Measurements from ENCODE around the gene EFNA1. TPM values are rescaled to one million over a fixed set of nuclear protein-coding genes. Genes with fewer than 3 reads are reported as not detected.

EFNA1 gene
- total and polyA plus RNA-seq, 2 of the 4 experiments (the other 2 are of a cell fraction), result 0.90 to 1.6 TPM

DNA sequence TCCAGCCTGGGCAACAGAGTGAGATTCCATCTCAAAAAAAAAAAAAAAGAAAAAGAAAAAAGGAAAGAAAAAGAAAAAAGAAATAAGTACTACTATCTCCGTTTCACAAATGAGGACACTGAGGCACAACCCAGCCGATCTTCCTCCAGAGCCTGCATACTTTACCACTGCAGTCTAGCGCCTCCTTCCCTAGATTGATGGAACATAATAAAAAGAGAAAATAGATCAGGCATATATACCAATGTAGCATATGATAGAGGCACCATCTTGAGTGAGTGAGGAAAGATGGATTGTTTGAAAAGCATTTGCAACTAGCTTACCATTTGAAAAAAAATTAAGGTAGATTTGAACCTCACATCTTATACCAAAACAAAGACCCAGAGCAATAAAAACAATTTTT lies 17.8 kb downstream of the EFNA1 start:
- Histone ChIP-seq H3K4me3 (ENCODE audit: insufficient read depth, low read depth, low read length) (no peak overlapping the region), H2AFZ (replicated peaks; ENCODE audit: low read length, poor library complexity) (no peak overlapping the region), H3K4me2 (ENCODE audit: low read depth, low read length) (no peak overlapping the region), H3K27ac (ENCODE audit: insufficient read depth, low read length) (no peak overlapping the region), H2BK120ac (ENCODE audit: low read depth, low read length) (no peak overlapping the region), H3K79me1 (ENCODE audit: low read depth in 1 of 2, low read length in 2 of 2) (no peaks in the 10 kb centered on the region), H2BK15ac (ENCODE audit: low read depth, low read length) (no peak overlapping the region), H3K4me1 (ENCODE audit: control insufficient read depth, insufficient read depth, low read length) (no peaks in the 10 kb centered on the region), H3K27me3 (ENCODE audit: control insufficient read depth, insufficient read depth, low read length) (peaks cover 16% of the 10 kb centered on the region), H2AK5ac (ENCODE audit: low read depth, low read length) (no peak overlapping the region), H2BK5ac (ENCODE audit: low read depth, low read length, poor library complexity, severe bottlenecking) (no peak overlapping the region), H3K18ac (ENCODE audit: low read depth, low read length) (no peak overlapping the region), H3K4ac (ENCODE audit: low read depth, low read length) (no peak overlapping the region), H3K9me1 (ENCODE audit: insufficient read depth, low read length) (no peaks in the 10 kb centered on the region), H3K56ac (ENCODE audit: extremely low read depth, insufficient read depth, low read length) (no peak overlapping the region), H3K9me3 (ENCODE audit: control insufficient read depth, insufficient read depth, low read length) (no peaks in the 10 kb centered on the region), H3K9ac (ENCODE audit: low read depth, low read length) (no peak overlapping the region), H4K91ac (ENCODE audit: insufficient read depth, low read depth, low read length) (no peak overlapping the region), H4K20me1 (ENCODE audit: insufficient read depth, low read length) (no peaks in the 10 kb centered on the region), H2BK20ac (ENCODE audit: low read depth, low read length) (no peak overlapping the region), H3K36me3 (ENCODE audit: control insufficient read depth, insufficient read depth, low read length) (no peaks in the 10 kb centered on the region), H3K23ac (ENCODE audit: low read depth, low read length) (no peak overlapping the region), H4K5ac (ENCODE audit: low read depth, low read length) (no peak overlapping the region), H4K8ac (ENCODE audit: low read depth in 2 of 2, low read length in 2 of 2) (no peak overlapping the region), H3K14ac (replicated peaks; ENCODE audit: low read depth, low read length) (no peak overlapping the region), H2AK9ac (replicated peaks; ENCODE audit: low read depth, low read length, poor library complexity) (no peak overlapping the region)
- WGBS, 2 experiments (ENCODE audit: extremely low coverage in 2 of 2, insufficient read length in 1 of 2), result no CpG with 5 or more reads among the region's 3 CpGs
- DNase-seq (no peak), ATAC-seq (ENCODE audit: low read depth) (no peak)
- no TSS peak for BruUV-seq (replicated peaks)
- ChIA-PET CTCF (interaction anchor here (0.6 to 0.9 kb wide), 2 partner anchors 54 to 502 kb away, joined by 3 read pairs; no protein-coding TSS in a partner anchor), POLR2A (ENCODE audit: unreplicated experiment) (no interaction called here)
- in situ Hi-C loops (cut with MboI; ENCODE audit: low sequenced_read_pairs) (no loop called here), intact Hi-C loops (cut with micrococcal nuclease) (no loop called here), dilution Hi-C loops (cut with HindIII; ENCODE audit: low sequenced_read_pairs, unreplicated experiment) (no loop called here)
- TF ChIP-seq, protein P1, sequence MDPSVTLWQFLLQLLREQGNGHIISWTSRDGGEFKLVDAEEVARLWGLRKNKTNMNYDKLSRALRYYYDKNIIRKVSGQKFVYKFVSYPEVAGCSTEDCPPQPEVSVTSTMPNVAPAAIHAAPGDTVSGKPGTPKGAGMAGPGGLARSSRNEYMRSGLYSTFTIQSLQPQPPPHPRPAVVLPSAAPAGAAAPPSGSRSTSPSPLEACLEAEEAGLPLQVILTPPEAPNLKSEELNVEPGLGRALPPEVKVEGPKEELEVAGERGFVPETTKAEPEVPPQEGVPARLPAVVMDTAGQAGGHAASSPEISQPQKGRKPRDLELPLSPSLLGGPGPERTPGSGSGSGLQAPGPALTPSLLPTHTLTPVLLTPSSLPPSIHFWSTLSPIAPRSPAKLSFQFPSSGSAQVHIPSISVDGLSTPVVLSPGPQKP (IDR thresholded peaks at IDR 0.05; ENCODE audit: borderline replicate concordance, low read depth, low read length), result no peak
- TF ChIP-seq, protein P2, sequence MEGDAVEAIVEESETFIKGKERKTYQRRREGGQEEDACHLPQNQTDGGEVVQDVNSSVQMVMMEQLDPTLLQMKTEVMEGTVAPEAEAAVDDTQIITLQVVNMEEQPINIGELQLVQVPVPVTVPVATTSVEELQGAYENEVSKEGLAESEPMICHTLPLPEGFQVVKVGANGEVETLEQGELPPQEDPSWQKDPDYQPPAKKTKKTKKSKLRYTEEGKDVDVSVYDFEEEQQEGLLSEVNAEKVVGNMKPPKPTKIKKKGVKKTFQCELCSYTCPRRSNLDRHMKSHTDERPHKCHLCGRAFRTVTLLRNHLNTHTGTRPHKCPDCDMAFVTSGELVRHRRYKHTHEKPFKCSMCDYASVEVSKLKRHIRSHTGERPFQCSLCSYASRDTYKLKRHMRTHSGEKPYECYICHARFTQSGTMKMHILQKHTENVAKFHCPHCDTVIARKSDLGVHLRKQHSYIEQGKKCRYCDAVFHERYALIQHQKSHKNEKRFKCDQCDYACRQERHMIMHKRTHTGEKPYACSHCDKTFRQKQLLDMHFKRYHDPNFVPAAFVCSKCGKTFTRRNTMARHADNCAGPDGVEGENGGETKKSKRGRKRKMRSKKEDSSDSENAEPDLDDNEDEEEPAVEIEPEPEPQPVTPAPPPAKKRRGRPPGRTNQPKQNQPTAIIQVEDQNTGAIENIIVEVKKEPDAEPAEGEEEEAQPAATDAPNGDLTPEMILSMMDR (conservative IDR thresholded peaks at IDR 0.05; ENCODE audit: low read depth, low read length), result no peak
- TF ChIP-seq POLR2A (IDR thresholded peaks at IDR 0.05; ENCODE audit: low read depth, low read length) (no peak), FOS (IDR thresholded peaks at IDR 0.05; ENCODE audit: low read depth, low read length) (no peak), RCOR1 (IDR thresholded peaks at IDR 0.05; ENCODE audit: insufficient replicate concordance, low read length) (no peak), RAD21 (IDR thresholded peaks at IDR 0.05; ENCODE audit: low read length) (no peak), BHLHE40 (IDR thresholded peaks at IDR 0.05; ENCODE audit: low read depth, low read length) (no peak), MAZ (IDR thresholded peaks at IDR 0.05; ENCODE audit: borderline replicate concordance, low read depth, low read length) (no peak)
- TF ChIP-seq, protein P3, sequence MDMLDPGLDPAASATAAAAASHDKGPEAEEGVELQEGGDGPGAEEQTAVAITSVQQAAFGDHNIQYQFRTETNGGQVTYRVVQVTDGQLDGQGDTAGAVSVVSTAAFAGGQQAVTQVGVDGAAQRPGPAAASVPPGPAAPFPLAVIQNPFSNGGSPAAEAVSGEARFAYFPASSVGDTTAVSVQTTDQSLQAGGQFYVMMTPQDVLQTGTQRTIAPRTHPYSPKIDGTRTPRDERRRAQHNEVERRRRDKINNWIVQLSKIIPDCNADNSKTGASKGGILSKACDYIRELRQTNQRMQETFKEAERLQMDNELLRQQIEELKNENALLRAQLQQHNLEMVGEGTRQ (IDR thresholded peaks at IDR 0.05; ENCODE audit: low read depth, low read length), result no peak
